Right cardiac atrium (tissue), 5 donors: ENCODE data around the gene FGD5. TPM values are rescaled to one million over a fixed set of nuclear protein-coding genes. Genes with fewer than 3 reads are reported as not detected.

Experiments
- ATAC-seq, 2 donors: fragments of 200-7000 bp; cut with Tn5 transposase; one replicate each; pipeline versions ENCODE4 v1.8.0 to v1.9.1; 2020; ENCODE audit warnings: moderate library complexity in 2 of 2, mild to moderate bottlenecking in 1 of 2
- DNase-seq, 3 donors: peaks; one replicate each; pipeline ENCODE4 v3.0.0-alpha.2; 2020
- H3K27ac ChIP-seq: one replicate; pipeline ENCODE4 v1.5.1; 2013; ENCODE audit warnings: mild to moderate bottlenecking, low read length, control low read depth, moderate library complexity
- H3K27me3 ChIP-seq: one replicate; pipeline ENCODE4 v1.6.1; 2013; ENCODE audit not compliant: control insufficient read depth, insufficient read depth
- H3K4me1 ChIP-seq: one replicate; pipeline ENCODE4 v1.6.1; 2013; ENCODE audit warnings: low read length; ENCODE audit not compliant: control insufficient read depth, insufficient read depth
- H3K4me3 ChIP-seq: one replicate; pipeline ENCODE4 v1.5.1; 2013; ENCODE audit warnings: low read length, control low read depth
- H3K9me3 ChIP-seq: one replicate; pipeline ENCODE4 v1.6.1; 2013; ENCODE audit warnings: low read length; ENCODE audit not compliant: control insufficient read depth
- WGBS: extraction: QIAGEN DNeasy Blood & Tissue Kit; methylation state at CpG from one replicate; pipeline ENCODE4 v1.1.7; 2013; 5-methylcytosine and 5-hydroxymethylcytosine counted together
- intact Hi-C, 4 donors: fragments of 100-400 bp; cut with DNase I; formaldehyde crosslinking; loops; one replicate each; pipeline versions ENCODE4 v1.11.0 to v1.14.0; 2022 to 2023
- polyA plus RNA-seq: library from polyadenylated mRNA; stranded (reverse); fragments of 200-250 nt; gene quantifications from one replicate; pipeline ENCODE4 v1.2.3, GENCODE V29; 2013
- total RNA-seq, 4 donors: library from RNA; stranded (reverse); fragmentation: NEBNext Ultra II Directional; extraction: Animal tissue kit (Norgen Biotek cat#: 25700); gene quantifications; one replicate each; pipeline ENCODE4 v1.2.1, GENCODE V29; 2021
- donor health status: healthy with polysubstance abuse.
- donor health status: DM: no; HTN: yes; CAD: no.
- donor health status: DM: no; HTN: no; CAD: no.
- donor health status: DM: no; HTN: yes; CAD: no; lungs with severe emphysema.
- donor health status: DM: yes; HTN: yes; CAD: no.

Gene FGD5
- total and polyA plus RNA-seq, 5 donors = 8.6 to 30.5 (median 21.2) TPM

- intact Hi-C loops = no loop called here
- H3K27me3 ChIP-seq = no peaks in the 10 kb centered on the region
- DNase-seq (no peak), ATAC-seq (no peak)
- no peak overlapping the region for H3K27ac ChIP-seq
- WGBS = 83% methylated on average over 4 of the region's 4 CpGs
- no peaks in the 10 kb centered on the region for H3K9me3 ChIP-seq
- no peak overlapping the region for H3K4me3 ChIP-seq
- H3K4me1 ChIP-seq = no peaks in the 10 kb centered on the region
These were observed 19.6 kb upstream of the FGD5 start for GRCh38 chr3:14799146-14799545.

DNA sequence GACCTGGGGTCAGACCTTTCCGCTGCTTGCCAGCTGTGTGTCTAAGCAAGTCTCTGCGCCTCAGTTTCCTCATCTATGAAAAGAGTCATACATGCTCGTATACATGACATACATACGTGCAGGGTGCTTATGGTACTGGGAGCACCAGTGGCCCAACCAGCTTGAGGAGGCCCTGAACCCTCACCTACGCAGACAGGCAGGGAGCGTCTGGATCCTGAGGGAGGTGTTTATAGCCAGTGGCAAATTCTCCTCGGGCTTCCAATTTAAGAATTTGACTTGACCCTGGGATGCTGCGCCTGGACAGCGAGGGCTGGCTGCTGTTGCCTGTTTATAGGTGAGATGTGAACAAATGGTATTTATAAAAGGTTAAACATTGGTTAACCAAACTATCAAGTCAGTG lies 17.7 kb upstream of the FGD5 start:
- no peak for DNase-seq
- Histone ChIP-seq H3K27me3 (no peaks in the 10 kb centered on the region), H3K9me3 (no peaks in the 10 kb centered on the region), H3K27ac (no peak overlapping the region), H3K4me1 (peaks cover 3% of the 10 kb centered on the region), H3K4me3 (no peak overlapping the region)
- 93% methylated on average over 9 of the region's 9 CpGs for WGBS
- no peak for ATAC-seq
- intact Hi-C loops = no loop called here

DNA sequence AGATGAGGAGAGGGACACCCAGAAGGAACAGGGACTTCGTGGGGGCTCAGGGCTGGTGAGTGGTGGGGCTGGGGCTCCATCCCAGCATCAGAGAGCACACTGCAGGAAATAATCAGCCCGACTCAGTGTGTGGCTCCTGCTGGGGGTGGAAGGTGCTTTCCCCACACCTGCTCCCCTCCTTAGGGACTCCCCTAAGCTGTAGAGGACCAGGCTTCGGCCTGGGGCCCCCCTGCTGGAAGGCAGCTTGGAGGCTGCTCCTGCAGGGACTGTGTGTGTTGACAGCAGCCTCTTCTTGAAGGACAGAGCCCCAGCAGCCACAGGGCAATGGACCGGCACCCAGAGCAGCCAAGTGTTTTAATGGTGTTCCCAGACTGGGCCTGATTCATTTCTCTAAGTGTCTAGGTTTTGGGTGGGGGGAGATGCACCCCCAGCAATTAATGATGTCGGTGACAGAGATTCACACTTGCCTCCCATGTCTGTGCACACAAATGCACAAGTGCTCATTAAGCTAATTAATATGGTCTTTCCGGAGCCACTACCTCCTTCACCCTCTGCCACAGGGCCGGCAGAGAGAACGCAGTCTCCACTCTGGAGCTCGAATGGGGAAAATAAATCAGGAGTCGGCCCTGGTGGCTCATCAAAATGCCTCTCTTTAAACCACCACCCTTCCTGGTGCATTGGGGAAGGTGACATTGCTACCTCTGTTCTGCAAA lies 16.9 kb upstream of the FGD5 start:
- WGBS = 77% methylated on average over 10 of the region's 10 CpGs
- H3K4me1 ChIP-seq = peaks cover 3% of the 10 kb centered on the region

DNA sequence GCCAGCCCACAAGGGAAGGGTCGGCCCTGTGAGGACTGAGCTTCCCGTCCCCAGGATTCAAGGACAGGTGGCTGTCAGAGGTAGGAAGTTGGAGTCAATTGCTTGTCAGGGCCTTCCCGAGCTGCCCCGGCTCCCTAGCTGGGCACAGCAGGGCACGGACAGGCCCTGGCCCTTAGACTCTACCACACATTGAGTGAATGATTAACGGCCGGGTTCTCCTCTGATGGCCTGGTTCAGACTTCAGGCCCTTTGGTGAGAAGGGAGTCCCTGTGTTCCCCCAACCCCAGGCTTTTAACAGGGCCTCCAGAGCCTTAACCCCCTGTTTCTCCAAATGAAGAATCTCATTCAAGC lies 16.4 kb upstream of the FGD5 start:
- WGBS = 84% methylated on average over 7 of the region's 7 CpGs
- DNase-seq (no peak), ATAC-seq (no peak)
- intact Hi-C loops = no loop called here
- H3K27me3 ChIP-seq = no peaks in the 10 kb centered on the region
- H3K4me3 ChIP-seq = no peak overlapping the region
- no peaks in the 10 kb centered on the region for H3K9me3 ChIP-seq
- no peak overlapping the region for H3K27ac ChIP-seq
- H3K4me1 ChIP-seq = peaks cover 3% of the 10 kb centered on the region

More for the DNA sequence above, 16.9 kb upstream of the FGD5 start:
- H3K27me3 ChIP-seq = no peaks in the 10 kb centered on the region
- H3K27ac ChIP-seq = no peak overlapping the region
- DNase-seq = peak in 1 of 3 donors; percentile 16
- intact Hi-C loops = no loop called here
- ATAC-seq = no peak
- no peaks in the 10 kb centered on the region for H3K9me3 ChIP-seq
- H3K4me3 ChIP-seq = no peak overlapping the region

DNA sequence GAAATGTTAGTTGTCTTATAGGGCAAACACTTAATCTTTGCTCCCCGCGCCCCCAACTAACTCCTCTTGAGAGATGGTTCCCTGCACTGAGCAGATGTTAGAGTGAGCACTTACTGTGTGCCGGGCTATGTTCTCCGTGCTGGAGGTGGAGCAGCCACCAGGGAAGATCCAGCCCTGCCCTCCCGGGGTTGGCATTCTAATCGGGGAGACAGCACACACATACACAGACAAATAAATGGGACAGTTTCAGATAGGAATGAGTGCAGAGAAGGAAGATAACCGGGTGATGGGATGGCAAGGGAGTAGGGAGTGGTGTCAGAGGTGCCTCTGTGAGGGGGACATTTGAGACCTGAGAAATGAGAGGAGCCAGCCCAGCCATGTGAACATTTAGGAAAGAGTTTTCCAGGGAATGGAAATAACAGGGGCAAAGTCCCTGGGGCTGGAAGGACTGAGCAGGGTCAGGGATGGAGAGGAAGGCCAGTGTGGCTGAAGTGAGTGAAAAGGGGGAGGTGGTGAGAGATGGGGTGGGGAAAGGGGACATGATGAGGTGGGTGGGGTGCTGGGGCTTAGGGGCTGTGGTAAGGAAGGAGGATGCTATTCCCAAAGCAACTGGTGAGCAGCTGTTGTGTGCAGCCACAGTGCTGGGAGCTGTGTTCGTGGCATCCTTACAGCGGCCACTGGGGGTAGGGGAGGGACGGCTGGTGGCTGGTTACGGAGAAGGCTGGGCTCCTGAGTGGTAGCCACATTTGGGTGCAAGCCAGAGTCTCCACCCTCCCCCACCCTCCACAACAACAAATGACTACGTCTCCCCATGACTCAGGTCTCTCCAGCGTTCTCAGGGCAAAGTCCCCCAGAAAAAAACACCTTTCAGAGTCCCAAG lies 15.4 kb upstream of the FGD5 start:
- peak in 2 of 3 donors; percentile 64 to 65 for DNase-seq
- Histone ChIP-seq H3K9me3 (no peaks in the 10 kb centered on the region), H3K27me3 (no peaks in the 10 kb centered on the region), H3K27ac (peak overlapping the region; percentile 40), H3K4me3 (no peak overlapping the region), H3K4me1 (peaks cover 3% of the 10 kb centered on the region)
- 55% methylated on average over 13 of the region's 13 CpGs for WGBS
- peak; percentile 51 to 78 for ATAC-seq
- intact Hi-C loops = no loop called here

- H3K4me1 ChIP-seq = peaks cover 3% of the 10 kb centered on the region
- H3K4me3 ChIP-seq = no peak overlapping the region
- peak overlapping the region; percentile 65 for H3K27ac ChIP-seq
- DNase-seq (peak; percentile 69 to 79 (median 78)), ATAC-seq (peak; percentile 84 to 95)
- intact Hi-C loops = no loop called here
- no peaks in the 10 kb centered on the region for H3K27me3 ChIP-seq
- WGBS = 53% methylated on average over 12 of the region's 12 CpGs
- no peaks in the 10 kb centered on the region for H3K9me3 ChIP-seq
These were observed 14.6 kb upstream of the FGD5 start for GRCh38 chr3:14803981-14804834.

DNA sequence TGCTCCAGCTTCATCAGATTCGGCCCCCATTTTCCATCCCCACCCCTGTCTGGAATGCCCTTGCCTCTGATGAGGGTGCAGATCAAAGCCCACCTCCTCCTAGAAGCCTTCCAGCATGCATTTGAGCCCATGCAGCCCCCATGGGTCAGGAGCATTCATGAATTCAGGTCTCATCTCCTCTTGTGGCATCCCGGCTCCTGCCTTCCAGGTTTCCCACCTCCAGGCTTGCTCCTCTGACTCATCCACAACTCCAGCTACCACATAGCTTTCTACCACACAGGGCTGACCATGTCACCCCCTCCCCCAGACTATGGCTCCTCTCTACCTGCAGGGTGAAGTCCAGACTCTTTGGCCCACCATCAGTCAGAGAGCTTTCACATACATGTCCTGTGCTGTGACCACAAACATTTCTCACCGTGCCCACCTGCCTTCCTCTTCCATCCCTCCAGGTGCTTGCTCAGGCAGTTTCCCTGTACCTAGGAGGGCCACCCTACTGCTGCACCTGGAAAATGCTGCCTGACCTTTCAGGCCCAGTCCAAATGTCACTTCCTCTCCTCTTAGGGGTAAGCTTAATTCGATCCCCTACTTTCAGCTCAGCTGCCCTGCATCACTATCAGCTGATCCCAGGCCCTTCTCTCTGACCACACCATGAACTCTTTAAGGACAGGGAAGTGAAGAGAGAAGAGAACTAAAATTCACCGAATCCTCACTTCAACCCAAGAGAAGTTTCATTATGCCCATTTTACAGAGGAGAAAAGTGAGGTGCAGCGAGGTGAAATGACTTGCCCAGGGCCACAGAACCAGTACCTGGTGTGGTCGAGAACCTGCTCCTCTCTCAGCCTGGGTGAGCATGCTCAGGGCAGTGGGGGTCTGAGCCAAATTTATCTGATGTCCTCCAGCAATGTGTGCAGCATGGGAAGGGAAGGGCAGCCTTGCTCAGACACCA lies 13.7 kb upstream of the FGD5 start:
- no peak for DNase-seq
- WGBS = 77% methylated on average over 7 of the region's 7 CpGs

DNA sequence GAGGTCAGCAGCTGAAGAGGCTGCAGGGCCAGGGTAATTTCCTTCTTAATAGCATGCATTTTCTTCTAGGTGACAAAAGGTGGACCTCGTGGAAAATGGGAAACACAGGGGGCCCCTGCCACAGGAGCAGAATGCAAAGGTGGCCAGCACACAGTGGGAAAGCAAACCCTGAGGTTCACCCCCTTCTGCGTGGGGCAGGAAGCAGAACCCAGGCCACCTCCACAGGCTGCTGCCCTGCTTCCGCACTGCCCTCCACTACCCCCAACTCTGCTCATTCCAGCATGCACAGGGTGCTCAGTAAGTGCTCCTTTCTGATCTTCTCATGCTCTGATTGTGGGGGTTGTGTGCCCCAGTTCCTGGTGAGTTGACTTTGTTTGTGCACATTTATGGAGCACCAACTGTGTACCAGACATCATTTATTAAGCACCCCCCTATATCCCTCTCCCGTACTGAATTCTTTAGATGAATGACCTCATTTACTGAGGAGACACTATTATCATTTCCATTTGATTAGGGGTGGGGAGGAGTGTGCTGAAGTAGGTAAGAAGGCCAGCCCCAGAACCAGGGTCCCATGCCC lies 12.7 kb upstream of the FGD5 start:
- Histone ChIP-seq H3K9me3 (no peaks in the 10 kb centered on the region), H3K27ac (no peak overlapping the region), H3K27me3 (no peaks in the 10 kb centered on the region), H3K4me1 (peaks cover 5% of the 10 kb centered on the region), H3K4me3 (no peak overlapping the region)
- 60% methylated on average over 4 of the region's 4 CpGs for whole genome bisulfite sequencing
- DNase-seq = no peak
- intact Hi-C loops = no loop called here
- ATAC-seq = no peak

More for the DNA sequence above, 13.7 kb upstream of the FGD5 start:
- no peaks in the 10 kb centered on the region for H3K9me3 ChIP-seq
- H3K27me3 ChIP-seq = no peaks in the 10 kb centered on the region
- peak overlapping the region; percentile 65 for H3K27ac ChIP-seq
- no peak for ATAC-seq
- peaks cover 5% of the 10 kb centered on the region for H3K4me1 ChIP-seq
- no peak overlapping the region for H3K4me3 ChIP-seq
- intact Hi-C loops = no loop called here

DNA sequence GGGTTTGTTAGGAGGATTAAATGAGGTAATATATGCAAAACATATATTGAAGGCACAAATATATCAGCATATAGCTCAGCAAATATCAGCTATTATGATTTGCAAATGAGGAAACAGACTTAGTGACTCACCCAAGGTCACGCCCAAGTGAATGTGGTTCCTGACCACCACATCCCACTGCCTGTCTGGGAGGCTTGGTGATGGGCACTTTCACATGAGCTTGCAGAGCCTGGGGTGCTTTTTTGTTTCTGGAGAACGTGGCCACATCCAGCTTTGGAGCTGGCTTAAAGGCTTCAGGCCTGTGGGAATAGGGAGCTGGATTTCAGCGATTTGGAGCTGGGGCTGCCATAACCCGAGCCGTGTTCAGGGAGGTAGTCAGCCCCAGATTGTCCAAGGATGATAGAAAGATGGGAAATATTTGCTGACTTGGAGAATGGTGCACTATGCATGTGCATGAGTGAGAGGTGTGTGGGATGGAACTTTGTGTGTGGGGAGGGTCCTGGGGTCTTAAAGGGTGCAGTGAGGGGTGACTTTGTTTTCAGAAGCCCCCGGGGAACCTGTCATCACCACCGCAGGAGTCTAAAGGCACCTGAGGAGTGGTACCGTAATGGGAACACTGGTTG lies 12.0 kb upstream of the FGD5 start:
- DNase-seq (no peak), ATAC-seq (no peak)
- no peaks in the 10 kb centered on the region for H3K9me3 ChIP-seq
- WGBS = 53% methylated on average over 8 of the region's 8 CpGs
- peaks cover 5% of the 10 kb centered on the region for H3K4me1 ChIP-seq
- intact Hi-C loops = no loop called here
- no peaks in the 10 kb centered on the region for H3K27me3 ChIP-seq
- H3K27ac ChIP-seq = peak overlapping the region; percentile 31
- no peak overlapping the region for H3K4me3 ChIP-seq
